Measurements from ENCODE around the gene IPO4. TPM values are rescaled to one million over a fixed set of nuclear protein-coding genes. Genes with fewer than 3 reads are reported as not detected.

The IPO4 gene
- total RNA-seq, 1 donor from 2014 or later, result 59.3 TPM

DNA sequence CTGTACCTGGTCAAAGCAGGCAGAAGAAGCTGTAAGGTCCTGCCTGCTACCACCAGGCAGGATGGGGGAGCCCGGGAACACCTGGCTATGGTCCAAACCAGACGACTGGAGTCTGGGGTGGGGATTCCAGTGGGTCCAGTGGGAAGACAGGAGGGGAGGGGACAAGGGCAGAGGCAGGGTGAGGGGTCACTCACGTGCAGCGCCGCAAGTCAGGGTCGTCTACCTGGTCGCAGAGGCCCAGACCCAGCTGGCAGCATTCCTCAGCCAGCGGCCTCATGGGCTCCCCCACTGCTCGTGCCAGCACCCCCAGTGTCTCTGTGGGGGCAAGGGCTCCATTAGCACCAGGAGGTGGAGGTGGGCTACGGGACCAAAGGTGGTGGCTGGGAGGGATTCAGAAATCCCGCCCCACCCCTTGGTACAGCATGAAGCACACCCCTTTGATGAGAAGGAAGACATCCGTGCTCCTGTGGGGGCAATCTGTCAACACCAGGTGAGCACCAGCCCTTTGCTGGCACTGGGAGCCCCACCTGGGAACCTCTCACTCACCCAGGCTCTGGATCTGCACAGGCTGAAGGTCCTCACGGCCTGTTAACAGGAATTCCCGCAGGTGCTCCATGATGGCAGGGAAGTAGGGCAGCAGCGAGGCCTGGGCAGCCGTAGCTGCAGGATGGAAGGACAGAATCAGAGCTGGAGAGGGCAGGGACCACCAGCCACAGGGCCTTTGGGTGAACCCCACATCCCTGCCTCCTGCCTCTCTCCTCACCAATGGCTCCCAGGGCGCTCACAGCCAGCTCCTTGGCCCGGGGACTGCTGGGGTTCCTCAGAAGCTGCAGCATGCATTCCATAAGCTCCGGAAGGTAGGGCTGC, 4.3 kb downstream of the IPO4 start:
- Histone ChIP-seq H3K4me3 (ENCODE audit: low read depth, low read length) (no peak overlapping the region), H3K36me3 (ENCODE audit: control insufficient read depth, insufficient read depth, low read length) (peaks cover 8% of the 10 kb centered on the region), H3K27me3 (ENCODE audit: control insufficient read depth, insufficient read depth, low read length) (no peaks in the 10 kb centered on the region)
- no peak for DNase-seq (ENCODE audit: low read depth)
- TF ChIP-seq, protein P1, sequence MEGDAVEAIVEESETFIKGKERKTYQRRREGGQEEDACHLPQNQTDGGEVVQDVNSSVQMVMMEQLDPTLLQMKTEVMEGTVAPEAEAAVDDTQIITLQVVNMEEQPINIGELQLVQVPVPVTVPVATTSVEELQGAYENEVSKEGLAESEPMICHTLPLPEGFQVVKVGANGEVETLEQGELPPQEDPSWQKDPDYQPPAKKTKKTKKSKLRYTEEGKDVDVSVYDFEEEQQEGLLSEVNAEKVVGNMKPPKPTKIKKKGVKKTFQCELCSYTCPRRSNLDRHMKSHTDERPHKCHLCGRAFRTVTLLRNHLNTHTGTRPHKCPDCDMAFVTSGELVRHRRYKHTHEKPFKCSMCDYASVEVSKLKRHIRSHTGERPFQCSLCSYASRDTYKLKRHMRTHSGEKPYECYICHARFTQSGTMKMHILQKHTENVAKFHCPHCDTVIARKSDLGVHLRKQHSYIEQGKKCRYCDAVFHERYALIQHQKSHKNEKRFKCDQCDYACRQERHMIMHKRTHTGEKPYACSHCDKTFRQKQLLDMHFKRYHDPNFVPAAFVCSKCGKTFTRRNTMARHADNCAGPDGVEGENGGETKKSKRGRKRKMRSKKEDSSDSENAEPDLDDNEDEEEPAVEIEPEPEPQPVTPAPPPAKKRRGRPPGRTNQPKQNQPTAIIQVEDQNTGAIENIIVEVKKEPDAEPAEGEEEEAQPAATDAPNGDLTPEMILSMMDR (IDR thresholded peaks at IDR 0.05; ENCODE audit: insufficient read depth, low read length, poor library complexity, severe bottlenecking), result no peak

DNA sequence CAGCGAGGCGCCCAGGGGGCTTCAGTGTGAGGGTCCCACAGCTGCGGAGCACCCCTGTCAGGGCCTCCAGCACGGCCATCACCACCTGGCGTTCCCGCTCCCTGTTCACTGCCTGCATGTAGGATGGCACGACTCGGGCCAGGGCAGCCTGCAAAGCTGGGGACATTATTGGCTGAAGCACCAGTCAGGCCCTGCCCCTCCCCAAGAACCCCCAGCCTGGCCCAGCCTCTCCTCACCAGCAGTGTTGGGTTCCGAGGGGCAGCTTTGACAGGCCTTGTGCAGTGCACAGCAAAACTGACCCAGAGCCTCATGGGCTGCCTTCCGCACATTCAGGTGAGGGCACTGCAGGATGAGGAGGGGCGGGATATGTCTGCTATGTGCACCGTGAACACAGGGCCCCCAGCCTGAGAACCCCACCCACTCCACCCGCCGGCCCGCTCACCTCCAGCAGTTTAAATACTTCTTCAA, 5.6 kb downstream of the IPO4 start:
- no peaks in the 10 kb centered on the region for H3K27me3 ChIP-seq (ENCODE audit: control insufficient read depth, insufficient read depth, low read length)
- DNase-seq (ENCODE audit: low read depth), result no peak
- TF ChIP-seq, protein P1 (IDR thresholded peaks at IDR 0.05; ENCODE audit: insufficient read depth, low read length, poor library complexity, severe bottlenecking), result no peak
- no peak overlapping the region for H3K4me3 ChIP-seq (ENCODE audit: low read depth, low read length)
- H3K36me3 ChIP-seq (ENCODE audit: control insufficient read depth, insufficient read depth, low read length), result peaks cover 10% of the 10 kb centered on the region

DNA sequence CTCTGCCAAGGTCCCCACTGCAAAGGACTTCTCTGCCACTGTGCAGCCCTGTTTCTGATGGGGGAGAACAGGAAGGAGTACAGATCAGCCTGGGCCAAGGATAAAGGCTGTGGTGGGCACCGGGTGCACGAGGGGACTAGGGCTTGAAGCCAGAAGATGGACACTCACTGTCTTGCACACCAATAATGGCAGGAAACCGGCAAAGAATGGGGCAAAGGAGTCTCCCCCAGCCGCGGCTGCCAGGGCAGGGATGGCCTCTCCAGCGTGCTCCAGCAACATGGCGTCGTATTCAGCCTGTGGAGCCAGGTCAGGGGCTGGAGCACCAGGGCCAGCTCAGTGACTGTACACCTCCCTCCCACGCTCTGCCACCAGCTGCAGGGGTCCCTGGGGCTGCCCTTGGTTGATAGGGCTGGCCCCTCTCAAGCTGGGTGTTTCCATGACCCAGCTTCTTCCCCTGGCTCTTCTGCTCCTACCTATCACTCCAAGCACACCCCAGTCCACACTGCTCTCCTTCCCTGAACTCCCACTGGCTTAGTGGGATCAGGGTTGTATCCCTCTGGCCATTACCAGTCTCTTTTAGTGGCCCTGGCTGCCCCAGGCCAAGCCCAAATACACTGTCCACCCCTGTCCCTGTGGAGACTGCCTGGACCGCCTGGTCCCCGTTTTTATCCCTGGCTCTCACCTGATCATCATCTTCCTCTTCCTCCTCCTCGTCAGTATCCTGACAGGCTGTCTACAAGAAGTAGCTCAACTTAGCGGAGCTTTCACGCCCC, 6.3 kb downstream of the IPO4 start:
- TF ChIP-seq, protein P1 (IDR thresholded peaks at IDR 0.05; ENCODE audit: insufficient read depth, low read length, poor library complexity, severe bottlenecking), result no peak
- no peak for DNase-seq (ENCODE audit: low read depth)

DNA sequence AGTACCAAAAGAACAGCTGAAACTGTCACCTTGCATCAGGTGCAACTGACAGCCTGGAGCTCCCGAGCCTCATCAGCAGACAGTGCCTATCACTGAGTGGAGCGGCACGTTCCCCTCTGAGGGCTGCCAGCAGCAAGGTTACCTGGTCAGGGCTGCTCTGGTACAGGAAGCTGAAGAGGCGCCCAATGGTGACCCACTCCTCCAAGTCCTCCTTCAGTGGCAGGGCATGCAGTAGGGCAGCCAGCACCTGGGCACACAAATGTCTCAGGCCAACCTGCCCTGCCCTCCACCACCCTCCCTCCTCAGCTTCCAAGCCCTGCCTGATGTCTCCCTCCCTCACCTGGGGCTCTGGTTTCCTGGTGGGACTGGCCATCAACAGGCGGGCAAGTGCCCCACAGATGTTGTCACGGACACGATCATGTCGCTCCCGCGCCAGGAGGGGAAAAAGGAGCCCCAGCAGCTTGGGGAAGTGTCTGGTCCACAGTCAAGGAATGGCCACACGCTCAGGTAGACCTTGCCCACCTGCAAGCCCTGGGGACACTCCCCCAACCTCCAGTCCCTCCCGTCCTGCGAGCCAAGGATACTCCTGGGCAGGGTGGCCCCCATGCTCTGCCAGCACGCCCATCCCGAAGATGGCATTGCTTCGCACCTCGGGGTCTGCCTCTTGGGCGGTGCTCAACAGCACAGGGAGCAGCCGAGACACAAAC, 7.1 kb downstream of the IPO4 start:
- H3K36me3 ChIP-seq (ENCODE audit: control insufficient read depth, insufficient read depth, low read length), result peaks cover 11% of the 10 kb centered on the region
- no peaks in the 10 kb centered on the region for H3K27me3 ChIP-seq (ENCODE audit: control insufficient read depth, insufficient read depth, low read length)
- no peak for DNase-seq (ENCODE audit: low read depth)
- no peak overlapping the region for H3K4me3 ChIP-seq (ENCODE audit: low read depth, low read length)
- TF ChIP-seq, protein P1 (IDR thresholded peaks at IDR 0.05; ENCODE audit: insufficient read depth, low read length, poor library complexity, severe bottlenecking), result no peak

More for the DNA sequence above, 6.3 kb downstream of the IPO4 start:
- H3K27me3 ChIP-seq (ENCODE audit: control insufficient read depth, insufficient read depth, low read length), result no peaks in the 10 kb centered on the region
- peaks cover 10% of the 10 kb centered on the region for H3K36me3 ChIP-seq (ENCODE audit: control insufficient read depth, insufficient read depth, low read length)
- no peak overlapping the region for H3K4me3 ChIP-seq (ENCODE audit: low read depth, low read length)

DNA sequence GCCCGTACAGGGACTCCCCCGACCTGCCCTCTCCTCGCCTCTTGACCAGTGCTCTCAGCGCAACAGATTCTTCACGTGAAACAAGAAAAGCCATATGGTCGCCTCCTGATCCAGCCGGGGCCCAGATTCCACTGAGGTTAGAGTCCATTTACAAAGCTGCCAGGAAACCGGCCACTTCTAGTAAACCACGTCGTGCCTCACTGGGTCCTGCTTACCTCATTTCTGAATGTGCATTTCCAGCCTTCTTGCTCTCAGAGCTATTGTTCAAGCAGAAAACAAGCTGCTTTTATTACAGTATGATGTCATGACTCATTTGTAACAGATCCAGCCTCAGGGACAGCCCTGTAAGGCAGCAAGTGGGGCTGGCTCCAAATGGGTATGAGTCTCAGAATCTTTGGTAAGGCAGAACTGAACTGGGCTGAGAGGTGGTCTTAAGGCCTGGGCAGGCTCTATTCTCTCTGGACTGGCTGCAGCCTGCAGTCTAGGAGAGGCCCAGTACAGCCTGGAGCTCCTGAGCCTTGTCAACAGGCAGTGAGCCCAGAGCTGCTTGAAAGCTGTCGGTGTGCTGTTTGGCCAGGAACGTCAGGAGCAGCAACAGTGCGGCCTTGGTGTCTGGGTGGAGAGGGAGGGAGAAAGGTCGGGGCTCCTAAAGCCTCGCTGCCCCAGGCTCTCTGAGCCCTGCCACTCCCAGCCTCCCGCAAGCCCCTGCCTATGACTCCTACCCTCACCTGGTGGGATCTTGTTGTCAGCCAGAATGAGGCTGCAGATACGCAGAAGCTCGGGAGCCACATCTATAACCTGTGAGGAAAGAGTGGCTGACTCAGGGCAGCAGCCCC, 8.4 kb downstream of the IPO4 start:
- Histone ChIP-seq H3K36me3 (ENCODE audit: control insufficient read depth, insufficient read depth, low read length) (peaks cover 12% of the 10 kb centered on the region), H3K27me3 (ENCODE audit: control insufficient read depth, insufficient read depth, low read length) (no peaks in the 10 kb centered on the region), H3K4me3 (ENCODE audit: low read depth, low read length) (no peak overlapping the region)
- TF ChIP-seq, protein P1 (IDR thresholded peaks at IDR 0.05; ENCODE audit: insufficient read depth, low read length, poor library complexity, severe bottlenecking), result no peak
- peak; percentile 96 for DNase-seq (ENCODE audit: low read depth)
